ENCODE results near the gene MBTPS1. TPM values are rescaled to one million over a fixed set of nuclear protein-coding genes. Genes with fewer than 3 reads are reported as not detected.

The MBTPS1 gene
- polyA plus RNA-seq, 2 of the 4 experiments (the other 2 are of a cell fraction) = 50.3 to 88.4 TPM

GRCh38 chr16:84139628-84140258 is 23.0 kb upstream of the MBTPS1 start:
- Histone ChIP-seq H3K4me1 (peaks cover 5% of the 10 kb centered on the region; the same call in 1 of the 3 replicates), H3K27ac (no peak overlapping the region), H3K4me2 (no peak overlapping the region), H3K4me3 (no peak overlapping the region), H3K9me3 (no peaks in the 10 kb centered on the region)
- FAIRE-seq (no peak), ATAC-seq (no peak), DNase-seq (ENCODE audit: low read depth in 1 of 2, low spot score in 1 of 2) (no peak)
- ChIA-PET POLR2A (no interaction called here), CTCF (interaction anchor here (0.6 to 2.0 kb wide), 6 partner anchors 8 to 183 kb away, joined by 3 to 6 read pairs (median 4); partner anchors contain the start of gene TAF1C)
- WGBS (ENCODE audit: missing lambda C conversion rate) = 66% methylated on average over 6 of the region's 6 CpGs
- TF ChIP-seq RAD21 (conservative IDR thresholded peaks at IDR 0.05 in 1 of 2, IDR thresholded peaks at IDR 0.05 in 1 of 2) (no peak), BHLHE40 (IDR thresholded peaks at IDR 0.05; ENCODE audit: low read depth, low read length) (no peak), RARB (CRISPR knock-in tag; IDR thresholded peaks at IDR 0.05) (no peak), SMC3 (IDR thresholded peaks at IDR 0.05) (no peak), JUN (IDR thresholded peaks at IDR 0.05) (no peak), HOXB5 (CRISPR knock-in tag; IDR thresholded peaks at IDR 0.05) (no peak), ZNF302 (CRISPR knock-in tag; IDR thresholded peaks at IDR 0.05) (no peak), JUNB (IDR thresholded peaks at IDR 0.05) (no peak), ZFP36 (IDR thresholded peaks at IDR 0.05; ENCODE audit: borderline replicate concordance, partially characterized antibody) (no peak), PBX3 (IDR thresholded peaks at IDR 0.05) (no peak), CBX8 (IDR thresholded peaks at IDR 0.05) (no peak), POLR2AphosphoS2 (conservative IDR thresholded peaks at IDR 0.05; ENCODE audit: low read length) (no peak), HOXB13 (CRISPR knock-in tag; IDR thresholded peaks at IDR 0.05; ENCODE audit: low read depth) (no peak), NFE2L2 (conservative IDR thresholded peaks at IDR 0.05; ENCODE audit: low read length) (no peak), KDM1A (IDR thresholded peaks at IDR 0.05; ENCODE audit: low read depth) (no peak), RCOR1 (IDR thresholded peaks at IDR 0.05; ENCODE audit: low read depth, low read length) (no peak)
- TF ChIP-seq, protein P1, sequence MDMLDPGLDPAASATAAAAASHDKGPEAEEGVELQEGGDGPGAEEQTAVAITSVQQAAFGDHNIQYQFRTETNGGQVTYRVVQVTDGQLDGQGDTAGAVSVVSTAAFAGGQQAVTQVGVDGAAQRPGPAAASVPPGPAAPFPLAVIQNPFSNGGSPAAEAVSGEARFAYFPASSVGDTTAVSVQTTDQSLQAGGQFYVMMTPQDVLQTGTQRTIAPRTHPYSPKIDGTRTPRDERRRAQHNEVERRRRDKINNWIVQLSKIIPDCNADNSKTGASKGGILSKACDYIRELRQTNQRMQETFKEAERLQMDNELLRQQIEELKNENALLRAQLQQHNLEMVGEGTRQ (IDR thresholded peaks at IDR 0.05) = no peak
- TF ChIP-seq, protein P2, sequence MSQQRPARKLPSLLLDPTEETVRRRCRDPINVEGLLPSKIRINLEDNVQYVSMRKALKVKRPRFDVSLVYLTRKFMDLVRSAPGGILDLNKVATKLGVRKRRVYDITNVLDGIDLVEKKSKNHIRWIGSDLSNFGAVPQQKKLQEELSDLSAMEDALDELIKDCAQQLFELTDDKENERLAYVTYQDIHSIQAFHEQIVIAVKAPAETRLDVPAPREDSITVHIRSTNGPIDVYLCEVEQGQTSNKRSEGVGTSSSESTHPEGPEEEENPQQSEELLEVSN (IDR thresholded peaks at IDR 0.05; ENCODE audit: borderline replicate concordance, low read depth) = no peak
- TF ChIP-seq, protein P3, sequence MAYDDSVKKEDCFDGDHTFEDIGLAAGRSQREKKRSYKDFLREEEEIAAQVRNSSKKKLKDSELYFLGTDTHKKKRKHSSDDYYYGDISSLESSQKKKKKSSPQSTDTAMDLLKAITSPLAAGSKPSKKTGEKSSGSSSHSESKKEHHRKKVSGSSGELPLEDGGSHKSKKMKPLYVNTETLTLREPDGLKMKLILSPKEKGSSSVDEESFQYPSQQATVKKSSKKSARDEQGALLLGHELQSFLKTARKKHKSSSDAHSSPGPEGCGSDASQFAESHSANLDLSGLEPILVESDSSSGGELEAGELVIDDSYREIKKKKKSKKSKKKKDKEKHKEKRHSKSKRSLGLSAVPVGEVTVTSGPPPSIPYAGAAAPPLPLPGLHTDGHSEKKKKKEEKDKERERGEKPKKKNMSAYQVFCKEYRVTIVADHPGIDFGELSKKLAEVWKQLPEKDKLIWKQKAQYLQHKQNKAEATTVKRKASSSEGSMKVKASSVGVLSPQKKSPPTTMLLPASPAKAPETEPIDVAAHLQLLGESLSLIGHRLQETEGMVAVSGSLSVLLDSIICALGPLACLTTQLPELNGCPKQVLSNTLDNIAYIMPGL (CRISPR knock-in tag; IDR thresholded peaks at IDR 0.05; ENCODE audit: borderline replicate concordance) = no peak

DNA sequence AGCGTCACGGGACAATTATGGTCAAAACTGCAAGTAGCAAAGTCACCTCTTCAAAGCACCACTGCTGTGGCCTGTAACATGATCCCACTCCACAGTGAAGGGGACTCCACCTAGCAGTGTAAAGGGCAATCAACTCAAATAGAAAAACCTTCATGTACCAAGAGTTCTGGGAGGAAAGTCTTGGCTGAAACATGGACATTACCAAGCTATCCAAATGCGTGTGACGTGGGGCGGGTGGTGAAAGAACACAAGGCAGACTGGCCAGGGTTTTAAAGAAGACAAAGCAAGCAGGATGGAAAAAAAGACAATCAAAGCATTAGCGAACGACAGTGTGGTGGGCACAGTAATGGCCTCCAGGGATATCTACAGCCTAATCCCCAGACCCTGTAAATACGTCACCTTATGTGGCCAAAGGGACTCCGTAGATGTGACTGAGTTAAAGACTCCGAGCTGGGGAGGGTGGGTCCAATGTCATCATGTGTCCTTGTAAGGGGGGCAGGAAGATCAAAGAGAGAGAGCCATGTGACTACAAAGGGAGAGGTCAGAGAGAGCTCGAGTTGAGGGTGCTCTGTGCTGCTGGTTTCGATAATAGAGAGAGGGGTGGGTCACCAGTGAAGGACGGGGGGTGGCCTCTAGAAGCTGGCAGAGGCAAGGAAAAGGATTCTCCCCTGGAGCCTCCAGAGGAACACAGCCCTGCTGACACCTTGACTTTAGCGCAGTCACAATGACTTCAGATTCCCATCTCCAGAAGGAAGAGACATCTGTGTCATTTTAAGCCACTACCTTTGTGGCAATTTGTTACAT is 22.3 kb upstream of the MBTPS1 start:
- no peak for ATAC-seq
- FAIRE-seq = no peak
- CTCF ChIA-PET = interaction anchor here (0.6 to 2.0 kb wide), 9 partner anchors 7 to 182 kb away, joined by 3 to 6 read pairs (median 4); partner anchors contain the start of genes MBTPS1 and TAF1C
- peaks cover 4% of the 10 kb centered on the region; the same call in 1 of the 3 replicates for H3K4me1 ChIP-seq
- H3K9me3 ChIP-seq = no peaks in the 10 kb centered on the region
- H3K4me3 ChIP-seq = no peak overlapping the region
- WGBS (ENCODE audit: missing lambda C conversion rate) = 81% methylated on average over 14 of the region's 14 CpGs
- no peak for TF ChIP-seq SMC3 (IDR thresholded peaks at IDR 0.05)
- TF ChIP-seq CHD2 (IDR thresholded peaks at IDR 0.05; ENCODE audit: low read length, partially characterized antibody) = no peak
- TF ChIP-seq EHMT2 (IDR thresholded peaks at IDR 0.05; ENCODE audit: low read depth) = no peak
- no peak for TF ChIP-seq CEBPB (IDR thresholded peaks at IDR 0.05)
- TF ChIP-seq RARB (CRISPR knock-in tag; IDR thresholded peaks at IDR 0.05) = no peak
- TF ChIP-seq POLR2AphosphoS2 (conservative IDR thresholded peaks at IDR 0.05; ENCODE audit: low read length) = no peak
- no peak for TF ChIP-seq HDAC2 (IDR thresholded peaks at IDR 0.05)
- TF ChIP-seq MYC (IDR thresholded peaks at IDR 0.05; ENCODE audit: borderline replicate concordance, low read length) = no peak
- POLR2A ChIA-PET = no interaction called here
- no peak for DNase-seq (ENCODE audit: low read depth in 1 of 2, low spot score in 1 of 2)
- H3K27ac ChIP-seq = no peak overlapping the region
- no peak overlapping the region for H3K4me2 ChIP-seq
